Nephron progenitor cell (in vitro differentiated cells): Measurements from ENCODE around the gene CHRM2.

Experiments used
- DNase-seq: peaks from one replicate; pipeline ENCODE4 v3.0.0; 2021
- H3K27ac Mint-ChIP-seq: 2 replicates; pipeline ENCODE4 v1.8.0; 2021; ENCODE audit warnings: mild to moderate bottlenecking, moderate library complexity, mixed read lengths
- H3K27me3 Mint-ChIP-seq: 2 replicates; pipeline ENCODE4 v1.8.0; 2021; ENCODE audit warnings: mild to moderate bottlenecking, low read depth, mixed read lengths; ENCODE audit not compliant: poor library complexity
- H3K36me3 Mint-ChIP-seq: 2 replicates; pipeline ENCODE4 v1.8.0; 2021; ENCODE audit warnings: low read depth, mixed read lengths
- H3K4me1 Mint-ChIP-seq: 2 replicates; pipeline ENCODE4 v1.8.0; 2021; ENCODE audit warnings: mixed read lengths
- H3K4me3 Mint-ChIP-seq: 2 replicates; pipeline ENCODE4 v1.8.0; 2021; ENCODE audit warnings: mild to moderate bottlenecking, moderate library complexity, mixed read lengths
- H3K9me3 Mint-ChIP-seq: 2 replicates; pipeline ENCODE4 v1.8.0; 2021; ENCODE audit warnings: mild to moderate bottlenecking, moderate library complexity, mixed read lengths
- TF ChIP-seq, protein P1 (sequence below): fragments of 200-600 bp; sonication (generic); IDR thresholded peaks from 2 replicates; pipeline ENCODE4 v1.5.0; 2021; ENCODE audit warnings: antibody characterized with exemption

The CHRM2 gene

DNA sequence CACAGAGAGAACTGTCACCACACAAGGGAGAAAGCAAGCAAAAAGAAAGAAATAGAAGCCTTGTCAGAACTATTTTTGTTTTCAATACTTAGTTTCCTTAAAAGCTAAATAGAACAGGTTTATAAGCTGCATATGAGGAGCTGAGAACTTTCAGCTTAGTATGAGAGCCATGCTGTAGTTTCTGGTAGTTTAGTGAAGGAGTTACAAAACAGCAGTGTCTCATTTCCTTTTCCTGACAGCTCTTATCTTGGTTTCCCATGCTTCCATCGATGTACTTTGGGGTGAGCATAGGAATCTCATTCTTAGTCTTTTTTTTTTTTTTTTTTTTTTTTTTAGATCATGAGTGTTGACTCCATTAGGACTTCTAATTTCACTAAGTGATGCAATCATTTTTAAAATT, 8.6 kb upstream of the CHRM2 start:
- Mint-ChIP-seq H3K4me1 (no peaks in the 10 kb centered on the region), H3K27me3 (peaks cover 34% of the 10 kb centered on the region), H3K9me3 (no peaks in the 10 kb centered on the region), H3K36me3 (no peaks in the 10 kb centered on the region), H3K4me3 (no peak overlapping the region), H3K27ac (no peak overlapping the region)
- DNase-seq = no peak
- TF ChIP-seq, protein P1, sequence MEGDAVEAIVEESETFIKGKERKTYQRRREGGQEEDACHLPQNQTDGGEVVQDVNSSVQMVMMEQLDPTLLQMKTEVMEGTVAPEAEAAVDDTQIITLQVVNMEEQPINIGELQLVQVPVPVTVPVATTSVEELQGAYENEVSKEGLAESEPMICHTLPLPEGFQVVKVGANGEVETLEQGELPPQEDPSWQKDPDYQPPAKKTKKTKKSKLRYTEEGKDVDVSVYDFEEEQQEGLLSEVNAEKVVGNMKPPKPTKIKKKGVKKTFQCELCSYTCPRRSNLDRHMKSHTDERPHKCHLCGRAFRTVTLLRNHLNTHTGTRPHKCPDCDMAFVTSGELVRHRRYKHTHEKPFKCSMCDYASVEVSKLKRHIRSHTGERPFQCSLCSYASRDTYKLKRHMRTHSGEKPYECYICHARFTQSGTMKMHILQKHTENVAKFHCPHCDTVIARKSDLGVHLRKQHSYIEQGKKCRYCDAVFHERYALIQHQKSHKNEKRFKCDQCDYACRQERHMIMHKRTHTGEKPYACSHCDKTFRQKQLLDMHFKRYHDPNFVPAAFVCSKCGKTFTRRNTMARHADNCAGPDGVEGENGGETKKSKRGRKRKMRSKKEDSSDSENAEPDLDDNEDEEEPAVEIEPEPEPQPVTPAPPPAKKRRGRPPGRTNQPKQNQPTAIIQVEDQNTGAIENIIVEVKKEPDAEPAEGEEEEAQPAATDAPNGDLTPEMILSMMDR = no peak

DNA sequence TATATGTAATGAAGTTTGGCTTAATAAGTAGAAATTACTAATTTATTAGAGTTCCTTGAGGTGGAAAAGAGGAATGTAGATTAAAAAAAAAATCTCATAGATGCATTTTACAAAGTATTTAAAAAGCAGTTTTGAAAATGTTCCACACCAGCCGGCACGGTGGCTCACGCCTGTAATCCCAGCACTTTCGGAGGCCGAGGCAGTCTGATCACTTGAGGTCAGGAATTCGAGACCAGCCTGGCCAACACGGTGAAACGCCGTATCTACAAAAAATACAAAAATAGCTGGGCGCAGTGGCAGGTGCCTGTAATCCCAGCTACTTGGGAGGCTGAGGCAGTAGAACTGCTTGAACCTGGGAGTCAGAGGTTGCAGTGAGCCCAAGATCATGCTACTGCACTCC, 3.2 kb upstream of the CHRM2 start:
- peaks cover 18% of the 10 kb centered on the region for H3K4me1 Mint-ChIP-seq
- TF ChIP-seq, protein P1 = no peak

GRCh38 chr7:136865777-136866176, 2.7 kb upstream of the CHRM2 start:
- Mint-ChIP-seq H3K27me3 (peaks cover 72% of the 10 kb centered on the region), H3K9me3 (no peaks in the 10 kb centered on the region), H3K36me3 (no peaks in the 10 kb centered on the region), H3K4me3 (no peak overlapping the region), H3K27ac (no peak overlapping the region), H3K4me1 (peaks cover 24% of the 10 kb centered on the region)
- TF ChIP-seq, protein P1 = no peak
- no peak for DNase-seq

More for the DNA sequence above, 3.2 kb upstream of the CHRM2 start:
- Mint-ChIP-seq H3K4me3 (no peak overlapping the region), H3K9me3 (no peaks in the 10 kb centered on the region), H3K27ac (no peak overlapping the region), H3K36me3 (no peaks in the 10 kb centered on the region), H3K27me3 (peaks cover 71% of the 10 kb centered on the region)
- DNase-seq = no peak

- TF ChIP-seq, protein P1 = no peak
- H3K36me3 Mint-ChIP-seq = no peaks in the 10 kb centered on the region
- no peak overlapping the region for H3K27ac Mint-ChIP-seq
- H3K4me1 Mint-ChIP-seq = peaks cover 26% of the 10 kb centered on the region
- peaks cover 85% of the 10 kb centered on the region for H3K27me3 Mint-ChIP-seq
- peak overlapping the region; percentile 79 for H3K4me3 Mint-ChIP-seq
- H3K9me3 Mint-ChIP-seq = no peaks in the 10 kb centered on the region
- peak; percentile 33 for DNase-seq
These were observed 829 bp downstream of the CHRM2 start for GRCh38 chr7:136869001-136869961.

DNA sequence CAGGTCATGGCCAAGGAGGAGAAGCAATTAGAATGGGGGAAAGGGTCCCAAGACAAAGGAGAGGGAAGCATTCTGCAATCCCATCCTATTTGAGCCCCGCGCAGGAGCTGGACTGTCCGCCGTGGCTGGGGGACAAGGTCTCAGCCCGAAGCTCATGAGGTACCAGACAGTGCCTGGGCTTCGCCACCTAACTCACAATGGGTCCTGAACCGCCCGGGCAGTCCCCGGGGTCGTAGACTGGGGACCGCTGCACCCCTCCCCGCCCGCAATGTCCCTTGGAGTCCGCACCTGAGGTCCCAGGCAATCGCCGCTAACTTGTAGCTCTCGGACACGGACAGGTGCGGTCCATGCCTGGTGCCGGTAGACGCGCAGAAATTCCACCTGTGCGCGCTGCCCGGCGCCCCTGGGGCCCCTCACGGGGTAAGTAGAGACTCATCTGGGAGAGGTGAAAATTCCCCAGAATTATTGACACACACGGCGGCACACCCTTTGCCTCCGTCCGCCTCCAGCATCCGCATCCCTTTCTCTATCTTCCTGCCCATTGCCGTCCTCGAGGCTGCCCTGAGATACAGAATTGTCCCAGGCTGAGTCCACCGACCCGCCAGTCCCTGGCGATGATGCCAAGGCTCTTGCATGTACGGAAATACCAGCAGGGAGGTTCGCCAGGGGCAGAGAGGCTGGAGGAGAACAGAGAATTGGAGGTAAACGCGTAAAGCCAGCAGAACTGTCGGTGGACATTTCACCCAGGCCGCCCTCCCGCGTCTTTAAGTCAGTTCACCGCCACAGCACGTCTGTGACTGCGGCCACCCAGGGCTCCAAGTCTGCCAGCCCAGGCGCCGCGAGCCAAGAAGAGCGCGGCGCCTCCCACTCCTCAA, 1.8 kb downstream of the CHRM2 start:
- no peaks in the 10 kb centered on the region for H3K36me3 Mint-ChIP-seq
- no peaks in the 10 kb centered on the region for H3K9me3 Mint-ChIP-seq
- DNase-seq = peak; percentile 26
- TF ChIP-seq, protein P1 = no peak
- H3K4me3 Mint-ChIP-seq = peak overlapping the region; percentile 79
- H3K4me1 Mint-ChIP-seq = peaks cover 26% of the 10 kb centered on the region
- H3K27ac Mint-ChIP-seq = no peak overlapping the region
- H3K27me3 Mint-ChIP-seq = peaks cover 82% of the 10 kb centered on the region
